NCI-H2029 treated with DMSO at 0.1 percent for 48 hours (cell line): ENCODE measurements around the gene DLG3.
"Not testable (repeated sequence)": the region's sequence is repeated elsewhere in the genome, so short reads cannot be mapped to it uniquely, and the experiment has no call there.

ENCODE experiments used
- DNase-seq: peaks from one replicate; lab custom pipeline; 2025; lab: John Stamatoyannopoulos, UW

The DLG3 gene

DNA sequence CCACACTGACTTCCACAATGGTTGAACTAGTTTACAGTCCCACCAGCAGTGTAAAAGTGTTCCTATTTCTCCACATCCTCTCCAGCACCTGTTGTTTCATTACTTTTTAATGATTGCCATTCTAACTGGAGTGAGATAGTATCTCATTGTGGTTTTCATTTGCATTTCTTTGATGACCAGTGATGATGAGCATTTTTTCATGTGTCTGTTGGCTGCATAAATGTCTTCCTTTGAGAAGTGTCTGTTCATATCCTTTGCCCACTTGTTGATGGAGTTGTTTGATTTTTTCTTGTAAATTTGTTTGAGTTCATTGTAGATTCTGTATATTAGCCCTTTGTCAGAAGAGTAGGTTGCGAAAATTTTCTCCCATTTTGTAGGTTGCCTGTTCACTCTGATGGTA is 71.1 kb downstream of the DLG3 start:
- DNase-seq: not testable (repeated sequence)

- DNase-seq: peak; percentile 31
Observed at GRCh38 chrX:70525733-70526132, 81.1 kb downstream of the DLG3 start.

- no peak for DNase-seq
Observed at GRCh38 chrX:70527053-70527452, 82.4 kb downstream of the DLG3 start.

- no peak for DNase-seq
Observed at GRCh38 chrX:70527610-70528345, 83.1 kb downstream of the DLG3 start.

- DNase-seq: no peak
Observed at GRCh38 chrX:70535198-70535597, 90.6 kb downstream of the DLG3 start.

- DNase-seq: no peak
Observed at GRCh38 chrX:70549429-70549828, 104.8 kb downstream of the DLG3 start.

DNA sequence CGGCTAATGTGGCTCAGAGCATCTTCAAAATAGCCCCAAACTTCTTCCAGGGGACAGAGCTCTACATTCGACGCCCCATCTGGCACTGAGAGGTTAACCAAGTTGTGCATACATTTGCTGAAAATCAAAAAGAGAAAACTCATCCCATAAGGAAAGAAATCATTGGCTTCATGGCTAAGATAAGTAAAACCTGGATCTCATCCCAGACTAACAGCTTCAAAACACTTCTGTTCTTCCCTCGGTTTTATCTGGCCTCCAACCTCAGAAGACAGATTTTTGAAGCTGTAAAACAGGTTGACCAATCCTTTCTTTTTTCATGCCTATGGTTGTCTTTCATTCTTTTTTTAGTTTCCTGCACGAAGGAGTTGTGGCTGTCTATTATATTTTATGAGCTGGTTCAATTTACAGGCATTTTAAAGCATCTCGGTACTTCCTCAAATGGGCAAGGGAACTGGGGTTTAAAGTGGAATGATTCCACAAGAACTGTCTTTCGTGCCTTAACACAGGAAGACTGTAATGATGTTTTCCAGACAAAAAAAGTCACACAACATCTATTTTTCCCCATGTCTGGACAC is 107.6 kb downstream of the DLG3 start:
- no peak for DNase-seq

- DNase-seq: no peak
Observed at GRCh38 chrX:70553516-70553915, 108.9 kb downstream of the DLG3 start.

GRCh38 chrX:70554081-70554480 is 109.4 kb downstream of the DLG3 start:
- DNase-seq: no peak

GRCh38 chrX:70554523-70554922 is 109.9 kb downstream of the DLG3 start:
- DNase-seq: no peak

DNA sequence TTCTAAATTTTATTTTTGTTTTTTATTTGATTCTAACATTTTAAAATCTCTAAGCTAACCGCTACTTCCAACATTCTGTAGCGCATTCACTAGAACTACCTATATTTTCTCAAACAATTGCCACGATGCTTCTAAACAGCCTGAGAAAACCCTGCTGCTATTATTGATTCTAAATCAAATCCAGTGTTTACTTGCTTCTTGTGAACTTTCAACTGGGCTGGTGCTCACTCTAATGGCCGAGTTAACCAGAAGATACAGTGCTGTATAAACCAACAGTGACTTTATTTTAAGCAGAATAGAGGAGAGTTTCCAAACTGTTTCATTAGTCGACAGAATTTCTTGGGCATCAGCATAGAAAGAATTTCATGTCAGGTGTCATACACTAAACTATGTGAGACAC is 110.3 kb downstream of the DLG3 start:
- no peak for DNase-seq
